GM04504 (cell line): Measurements from ENCODE around the gene PARD3.
"Not testable (repeated sequence)": the region's sequence is repeated elsewhere in the genome, so short reads cannot be mapped to it uniquely, and the experiment has no call there.

Source experiments
- DNase-seq: peaks from one replicate; pipeline ENCODE4 v3.0.0-alpha.2; 2012; ENCODE audit warnings: low read depth

The PARD3 gene

DNA sequence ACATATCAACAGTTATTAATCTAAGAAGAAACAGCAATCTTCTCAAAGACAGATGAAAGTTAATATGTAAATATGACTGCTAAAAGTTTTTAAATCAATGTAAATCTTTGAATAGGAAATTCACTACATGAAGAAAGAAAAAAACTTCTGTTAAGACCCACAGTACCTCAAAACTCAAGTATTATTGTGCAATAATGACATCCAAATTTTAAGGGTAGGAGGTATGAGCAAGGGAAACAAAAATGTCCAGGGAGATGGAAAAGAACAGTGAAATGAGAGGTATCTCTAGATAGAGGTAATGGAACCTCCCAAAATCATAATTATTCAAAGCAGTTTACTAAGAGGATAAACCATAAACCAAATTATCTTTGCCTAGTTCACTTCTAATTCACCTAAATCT lies 436.8 kb downstream of the PARD3 start:
- no peak for DNase-seq

DNA sequence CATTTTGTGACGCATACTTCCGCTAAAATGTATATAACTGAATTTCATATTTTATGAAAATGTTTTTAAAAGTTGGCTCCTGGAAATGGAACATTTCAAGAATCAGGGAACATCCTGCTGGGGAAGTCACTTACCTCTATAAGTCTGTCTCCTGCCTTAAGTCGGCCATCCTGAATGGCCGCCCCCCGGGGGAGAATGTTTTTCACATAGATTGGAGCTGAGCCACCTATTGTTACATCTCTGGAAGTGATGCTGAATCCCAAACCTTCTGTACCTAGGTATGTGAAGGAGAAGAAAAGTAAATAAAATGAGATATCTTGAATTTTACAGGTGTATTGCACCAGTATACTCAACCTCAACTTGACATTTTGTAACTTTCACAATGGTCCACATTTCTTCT lies 437.3 kb downstream of the PARD3 start:
- DNase-seq, result no peak

DNA sequence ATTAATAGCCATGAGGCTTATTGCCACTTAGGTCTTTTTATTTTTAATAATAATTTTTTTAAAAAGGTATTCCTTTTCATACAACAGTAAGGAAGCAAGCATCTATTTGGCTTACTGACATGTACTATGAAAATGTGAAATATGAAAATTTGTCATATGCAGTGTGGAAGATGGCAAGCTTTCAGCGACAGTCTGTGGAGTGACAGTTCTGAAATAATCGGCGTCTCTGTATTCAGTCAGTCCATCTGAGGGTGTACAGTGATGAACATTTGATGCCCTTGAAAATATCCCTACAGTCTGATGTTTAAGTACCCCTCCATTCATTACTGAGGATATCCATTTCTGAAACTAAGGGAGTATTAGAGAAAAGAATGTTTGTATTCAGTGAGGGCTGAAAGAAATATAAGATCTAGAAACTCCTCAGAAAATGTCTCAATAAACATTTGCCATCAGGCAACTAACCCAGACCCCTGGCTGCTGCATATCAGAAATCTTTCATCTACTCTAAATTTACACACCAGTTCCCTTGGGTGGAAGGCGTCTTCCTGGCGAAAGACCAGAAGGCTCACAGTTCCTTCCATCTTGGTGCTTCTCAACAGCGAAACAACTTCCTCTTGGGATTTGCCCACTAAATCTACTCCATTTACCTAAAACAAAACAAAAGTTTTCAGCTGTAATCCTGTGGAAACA lies 440.6 kb downstream of the PARD3 start:
- no peak for DNase-seq

DNA sequence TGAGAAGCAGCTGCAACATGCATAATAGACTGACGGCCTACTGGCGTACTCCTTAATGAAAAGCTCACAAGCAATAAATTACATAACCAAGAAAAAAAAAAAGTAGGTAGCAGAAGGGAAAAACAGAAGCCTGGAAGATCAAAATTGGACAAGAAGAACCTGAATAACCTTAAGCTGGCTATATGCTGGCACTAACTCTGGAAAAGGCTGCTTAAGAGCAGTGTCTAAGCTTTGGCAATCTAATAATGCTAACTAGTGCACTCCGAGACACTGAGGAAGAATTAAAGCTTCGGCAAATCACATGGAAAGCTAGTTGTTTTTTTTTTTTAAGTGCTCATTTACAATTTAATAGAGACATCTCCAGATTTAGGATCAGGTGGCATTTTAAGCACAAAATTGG lies 441.9 kb downstream of the PARD3 start:
- DNase-seq, result no peak

DNA sequence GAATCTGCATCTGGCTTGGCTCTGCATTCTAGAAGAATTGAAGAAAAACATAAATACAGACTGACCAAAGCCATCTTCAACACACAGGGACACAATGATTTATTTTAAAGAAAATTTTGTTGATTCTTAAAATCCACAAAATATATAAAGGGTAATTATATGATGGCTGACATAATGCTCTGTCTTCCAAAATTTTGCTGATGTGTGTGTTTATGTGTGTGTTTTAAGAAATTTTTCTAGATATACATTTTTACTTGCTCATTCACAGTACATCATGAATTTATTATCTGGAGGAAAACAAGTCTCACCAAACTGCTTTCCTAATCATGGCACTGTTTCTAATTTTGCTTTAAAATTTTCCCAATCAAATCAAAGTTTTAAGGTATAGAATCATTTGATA lies 442.6 kb downstream of the PARD3 start:
- DNase-seq, result no peak

DNA sequence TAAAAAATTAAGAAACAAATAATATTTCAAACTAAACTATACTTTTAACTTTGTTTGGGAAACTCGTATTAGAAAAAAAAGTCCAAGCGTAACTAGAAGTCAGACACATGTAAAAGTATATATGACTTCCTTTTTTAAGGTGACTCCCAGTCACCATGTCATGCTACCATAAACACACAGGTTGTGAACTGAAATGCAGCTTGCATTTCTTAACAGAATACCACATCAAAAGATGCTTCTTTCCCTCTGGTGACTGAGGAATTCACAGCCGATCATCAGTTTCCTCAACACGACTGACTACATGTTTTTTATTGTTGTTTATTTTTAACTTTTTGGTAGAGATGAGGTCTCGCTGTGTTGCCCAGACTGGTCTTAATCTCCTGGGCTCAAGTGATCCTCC lies 445.0 kb downstream of the PARD3 start:
- no peak for DNase-seq

DNA sequence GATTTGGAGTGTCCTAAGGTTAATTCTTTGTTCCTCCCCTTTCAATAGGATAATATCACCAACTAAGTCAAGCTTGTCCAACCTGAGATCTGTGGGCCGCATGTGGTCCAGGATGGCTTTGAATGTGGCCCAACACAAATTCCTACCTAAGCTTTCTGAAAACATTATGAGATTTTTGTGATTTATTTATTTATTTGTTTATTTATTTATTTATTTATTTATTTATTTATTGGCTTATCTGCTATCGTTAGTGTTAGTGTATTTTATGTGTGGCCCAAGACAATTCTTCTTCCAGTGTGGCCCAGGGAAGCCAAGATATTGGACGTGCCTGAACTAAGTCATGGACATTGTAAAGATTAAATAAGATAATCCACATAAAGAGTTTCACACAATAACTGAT lies 446.0 kb downstream of the PARD3 start:
- DNase-seq, result no peak

DNA sequence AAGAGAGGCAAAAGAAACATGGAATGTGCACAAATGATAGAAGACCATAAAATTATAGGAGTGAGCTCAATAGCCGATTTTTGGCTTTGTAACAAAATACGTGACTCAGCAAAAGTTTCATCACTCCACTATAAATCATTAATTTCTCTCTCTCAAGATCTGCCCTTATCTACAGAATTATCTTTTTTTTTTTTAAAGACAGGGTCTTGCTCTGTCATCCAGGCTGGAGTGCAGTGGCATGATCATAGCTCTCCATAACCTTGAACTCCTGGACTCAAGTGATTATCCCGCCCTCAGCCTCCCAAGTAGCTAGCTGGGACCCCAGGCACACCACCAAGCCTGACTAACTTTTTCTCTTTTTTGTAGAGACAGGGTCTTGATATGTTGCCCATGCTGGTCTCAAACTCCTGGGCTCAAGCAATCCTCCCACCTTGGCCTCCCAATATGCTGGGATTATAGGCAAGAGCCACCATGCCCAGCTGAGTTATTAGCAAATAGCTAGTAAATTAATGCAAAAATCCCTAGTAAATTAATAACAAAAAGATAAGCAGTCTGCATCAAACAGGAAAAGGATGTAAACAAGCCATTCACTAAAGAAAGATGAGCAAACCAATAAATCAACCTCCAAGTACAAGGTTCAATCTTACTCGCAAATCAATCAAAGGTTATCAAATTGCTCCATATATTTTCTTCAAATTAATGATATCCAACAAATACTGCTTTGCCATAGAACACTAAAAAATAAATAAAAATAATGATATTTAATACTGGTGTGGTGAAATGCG lies 450.7 kb downstream of the PARD3 start:
- no peak for DNase-seq

DNA sequence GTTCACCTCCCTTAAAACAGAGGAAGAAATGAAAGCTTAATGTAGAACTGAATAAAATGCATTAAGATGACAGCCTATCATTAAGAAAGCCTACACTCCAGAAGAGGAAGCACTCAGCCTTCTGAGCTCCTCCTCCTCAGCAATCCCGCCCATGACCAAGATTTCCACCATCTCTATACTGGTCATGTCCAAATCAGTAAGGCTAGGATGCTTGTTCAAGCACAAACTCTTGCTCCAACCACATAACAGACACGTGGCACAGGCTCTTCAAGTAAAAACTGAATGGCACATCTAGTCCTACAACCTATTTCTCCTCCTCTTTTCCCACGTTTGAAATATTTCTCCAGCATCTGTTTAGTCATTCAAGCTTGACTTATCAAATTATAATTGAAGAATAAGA lies 454.1 kb downstream of the PARD3 start:
- no peak for DNase-seq

DNA sequence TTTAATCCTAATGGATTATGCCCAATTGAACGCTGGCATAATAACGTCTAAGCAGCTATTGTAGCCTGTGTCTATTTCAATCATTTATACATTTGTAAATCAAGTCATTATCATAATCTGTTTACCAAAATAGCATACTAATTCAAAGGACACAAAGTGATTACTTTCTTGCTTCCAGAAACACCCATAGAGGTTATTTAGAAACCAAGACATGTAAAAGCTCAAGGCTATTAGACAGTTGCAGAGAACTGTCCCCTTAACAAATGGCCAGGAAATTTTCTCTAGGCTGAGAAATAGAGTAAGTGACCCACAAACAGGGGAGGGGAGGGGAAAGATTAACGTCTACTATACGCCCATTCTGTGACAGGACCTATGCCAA lies 455.7 kb downstream of the PARD3 start:
- no peak for DNase-seq

DNA sequence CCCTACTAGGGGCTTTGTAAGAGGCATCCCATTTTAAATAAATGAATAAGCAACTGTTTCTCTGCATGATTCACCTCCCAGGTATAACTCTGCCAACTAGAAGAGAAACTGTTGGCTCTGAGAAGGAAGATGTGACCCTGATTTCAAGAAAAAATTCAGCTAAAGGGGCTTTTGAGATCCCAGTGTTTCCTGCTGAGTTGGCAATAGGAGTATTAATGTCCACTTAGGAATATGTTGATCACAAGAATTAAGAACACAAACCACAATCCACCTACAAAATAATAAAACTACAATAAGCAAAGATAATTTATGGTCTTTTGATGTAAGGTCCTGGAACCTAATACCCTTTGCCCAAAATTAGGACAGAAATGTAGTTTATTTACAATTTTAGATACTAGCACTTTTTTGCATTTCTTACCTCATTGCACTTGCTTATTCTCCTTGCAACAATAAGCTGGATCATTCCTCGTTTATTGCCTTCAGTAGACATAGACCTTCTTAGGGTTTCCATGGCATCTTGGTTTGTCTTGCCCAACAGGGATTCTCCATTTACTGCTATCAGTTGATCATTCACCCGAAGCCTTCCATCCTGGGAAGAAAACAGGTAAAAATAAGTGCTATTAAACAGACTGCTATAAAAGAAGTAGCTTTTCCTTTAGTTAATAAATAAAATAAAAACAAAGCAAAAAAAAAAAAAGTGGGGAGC lies 456.2 kb downstream of the PARD3 start:
- no peak for DNase-seq

DNA sequence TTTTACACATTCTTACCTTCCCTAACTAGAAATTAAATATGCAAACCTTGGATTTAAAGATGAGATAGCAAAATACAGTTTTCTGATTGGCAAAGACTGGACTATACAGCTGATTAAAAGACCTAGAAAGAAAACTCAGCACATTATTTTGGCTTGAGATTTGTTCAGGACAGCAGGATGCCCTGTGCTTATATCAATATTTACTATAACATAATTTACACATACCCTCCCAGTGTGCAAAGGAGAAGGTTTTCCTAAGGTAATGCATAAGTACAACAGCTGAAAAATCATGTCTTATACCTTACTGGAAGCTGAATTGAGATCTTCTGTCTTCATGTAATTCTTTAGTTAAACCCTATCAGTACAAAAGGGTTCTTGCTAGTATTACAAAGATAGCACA lies 458.6 kb downstream of the PARD3 start:
- DNase-seq, result no peak

DNA sequence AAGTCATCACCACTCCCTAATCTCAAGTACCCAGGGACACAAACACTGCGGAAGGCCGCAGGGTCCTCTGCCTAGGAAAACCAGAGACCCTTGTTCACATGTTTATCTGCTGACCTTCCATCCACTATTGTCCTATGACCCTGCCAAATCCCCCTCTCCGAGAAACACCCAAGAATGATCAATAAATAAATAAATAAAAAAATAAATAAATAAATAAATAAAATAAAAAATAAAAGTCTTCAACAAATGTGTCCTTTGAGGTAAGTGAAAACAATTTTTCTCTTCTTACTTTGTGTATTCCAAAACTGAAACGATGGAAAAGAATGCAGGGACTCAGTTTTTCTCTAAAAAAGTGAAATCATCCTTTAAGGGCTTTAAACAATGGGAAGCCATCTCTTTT lies 461.6 kb downstream of the PARD3 start:
- DNase-seq, result not testable (repeated sequence)

DNA sequence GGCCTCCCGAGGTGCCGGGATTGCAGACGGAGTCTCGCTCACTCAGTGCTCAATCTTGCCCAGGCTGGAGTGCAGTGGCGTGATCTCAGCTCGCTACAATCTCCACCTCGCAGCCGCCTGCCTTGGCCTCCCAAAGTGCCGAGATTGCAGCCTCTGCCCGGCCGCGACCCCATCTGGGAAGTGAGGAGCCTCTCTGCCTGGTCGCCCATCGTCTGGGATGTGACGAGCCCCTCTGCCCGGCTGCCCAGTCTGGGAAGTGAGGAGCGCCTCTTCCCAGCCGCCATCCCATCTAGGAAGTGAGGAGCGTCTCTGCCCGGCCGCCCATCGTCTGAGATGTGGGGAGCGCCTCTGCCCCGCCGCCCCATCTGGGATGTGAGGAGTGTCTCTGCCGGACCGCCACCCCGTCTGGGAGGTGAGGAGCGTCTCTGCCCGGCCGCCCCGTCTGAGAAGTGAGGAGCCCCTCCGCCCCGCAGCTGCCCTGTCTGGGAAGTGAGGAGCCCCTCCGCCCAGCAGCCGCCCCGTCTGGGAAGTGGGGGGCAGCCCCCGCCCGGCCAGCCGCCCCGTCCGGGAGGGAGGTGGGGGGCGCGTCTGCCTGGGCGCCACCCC lies 462.4 kb downstream of the PARD3 start:
- not testable (repeated sequence) for DNase-seq

DNA sequence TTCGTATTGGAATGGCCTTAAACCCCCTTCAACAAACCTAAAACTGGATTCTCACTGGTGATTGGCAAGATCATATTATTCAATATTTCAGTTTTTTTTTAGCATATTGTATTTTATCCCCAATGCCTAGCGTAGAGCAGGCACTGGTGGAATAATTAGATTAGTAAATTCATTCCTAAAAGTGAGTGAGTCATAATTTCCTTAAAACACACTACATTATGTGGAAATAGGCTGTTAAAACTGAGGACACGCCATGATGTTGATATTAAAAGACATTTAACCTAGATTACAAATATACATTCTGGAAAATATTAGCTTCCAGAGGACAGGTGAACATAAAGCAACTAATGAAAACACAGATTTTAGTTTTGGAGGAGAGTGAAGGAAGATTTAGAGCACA lies 463.9 kb downstream of the PARD3 start:
- DNase-seq, result no peak

DNA sequence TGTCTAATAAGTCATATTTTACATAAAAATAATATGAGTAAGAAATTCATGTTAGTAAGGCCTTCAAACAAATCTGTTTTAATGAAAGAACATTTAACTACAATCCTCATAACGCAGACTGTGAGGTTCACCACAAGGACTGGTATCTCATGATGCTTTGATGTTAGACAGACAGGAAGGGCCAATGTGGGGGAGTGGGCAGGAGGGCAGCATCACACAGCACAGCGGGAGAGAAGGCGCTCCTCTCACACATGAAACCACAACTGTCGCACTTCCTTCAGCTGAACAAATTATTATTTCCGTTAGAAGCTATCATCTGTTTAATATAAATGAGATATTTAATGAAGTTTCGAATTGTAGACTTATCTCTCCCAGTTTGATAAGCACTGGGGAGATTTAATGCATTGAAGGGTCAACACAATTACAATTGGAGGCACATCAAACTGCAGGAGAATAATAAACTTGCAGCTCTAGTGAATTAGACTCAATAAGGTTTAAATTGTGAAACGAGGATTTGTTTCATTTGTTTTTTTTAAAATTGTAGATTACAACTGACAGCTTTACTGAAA lies 466.1 kb downstream of the PARD3 start:
- no peak for DNase-seq

DNA sequence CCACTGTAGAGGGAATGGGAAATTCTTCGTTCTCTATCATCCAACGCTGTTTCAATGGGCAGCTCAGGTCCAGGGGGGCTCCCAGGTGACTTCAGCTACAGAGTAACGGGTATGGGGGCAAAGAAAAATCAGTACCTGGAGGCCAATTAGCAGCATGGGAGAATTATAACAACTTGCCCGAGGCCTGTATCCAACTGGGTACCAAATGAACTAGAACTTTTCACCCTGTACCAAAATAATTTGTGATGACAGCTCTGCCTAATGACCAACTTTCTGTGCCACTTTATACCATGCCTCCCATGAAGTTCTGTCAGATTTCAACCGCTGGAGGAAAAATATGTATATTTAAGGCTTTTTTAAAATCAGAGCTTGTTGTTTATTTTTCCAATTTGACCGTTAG lies 467.1 kb downstream of the PARD3 start:
- DNase-seq, result no peak

DNA sequence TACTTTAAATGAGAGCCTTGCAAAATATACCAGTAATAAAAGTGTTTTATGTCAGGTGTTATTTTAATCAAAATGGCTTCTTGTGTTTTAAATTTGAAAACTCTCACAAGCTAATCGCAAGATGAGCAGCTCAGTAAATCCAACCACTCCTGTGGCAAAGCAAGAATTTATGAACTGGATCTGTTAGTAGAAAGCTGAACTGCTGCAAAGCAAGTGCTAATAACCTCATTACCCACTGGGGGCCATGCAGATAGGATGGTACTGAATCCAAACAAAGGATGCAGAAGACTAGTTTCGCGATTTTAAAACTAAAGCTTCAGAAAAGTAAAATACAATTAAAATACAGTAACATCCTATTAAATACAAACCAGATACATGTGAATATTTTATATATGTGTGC lies 468.0 kb downstream of the PARD3 start:
- DNase-seq, result no peak

DNA sequence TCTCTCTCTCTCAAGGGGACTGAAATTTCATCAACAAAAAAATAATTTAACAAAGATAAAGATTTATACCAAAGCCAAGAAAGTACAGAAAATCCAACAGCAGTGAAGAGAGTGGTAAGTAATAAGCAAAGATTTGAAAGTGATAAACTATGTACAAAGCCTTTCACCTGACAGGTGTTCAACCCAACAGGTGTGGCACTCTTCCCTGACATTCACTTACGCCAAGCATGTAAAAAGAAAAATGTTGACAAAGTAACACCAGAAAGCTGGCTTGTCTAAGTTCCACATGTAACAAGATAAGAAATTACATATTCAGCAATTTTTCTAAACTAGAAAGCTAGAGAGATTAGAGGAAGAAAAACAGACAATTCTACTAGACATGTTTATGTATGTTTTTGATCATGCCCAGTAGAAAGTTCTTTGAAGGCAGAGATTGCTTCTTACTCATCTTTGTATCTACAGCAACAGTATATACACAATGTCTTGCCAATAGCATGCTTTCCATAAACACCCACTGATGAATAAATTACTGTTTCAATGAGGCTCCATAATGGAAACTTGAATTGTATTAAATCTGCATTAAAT lies 468.5 kb downstream of the PARD3 start:
- no peak for DNase-seq

DNA sequence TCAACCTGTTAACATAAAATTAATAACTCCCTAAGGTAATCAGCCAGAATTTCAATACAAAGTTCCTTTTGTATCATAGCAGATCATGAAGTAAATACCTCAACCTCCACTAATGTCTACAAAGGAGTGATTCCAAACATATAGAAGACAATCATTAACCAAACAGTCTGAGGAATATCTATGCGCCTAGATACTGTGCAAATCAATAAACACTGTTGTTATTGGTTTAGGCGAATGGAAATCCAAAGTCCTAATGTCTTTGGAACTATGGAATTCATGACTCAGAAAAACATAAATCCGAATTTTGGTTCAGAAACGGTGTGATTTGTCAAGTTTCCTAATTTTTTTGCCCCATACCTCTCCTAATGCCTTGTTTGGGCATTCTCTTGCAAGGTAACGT lies 469.7 kb downstream of the PARD3 start:
- DNase-seq, result no peak

DNA sequence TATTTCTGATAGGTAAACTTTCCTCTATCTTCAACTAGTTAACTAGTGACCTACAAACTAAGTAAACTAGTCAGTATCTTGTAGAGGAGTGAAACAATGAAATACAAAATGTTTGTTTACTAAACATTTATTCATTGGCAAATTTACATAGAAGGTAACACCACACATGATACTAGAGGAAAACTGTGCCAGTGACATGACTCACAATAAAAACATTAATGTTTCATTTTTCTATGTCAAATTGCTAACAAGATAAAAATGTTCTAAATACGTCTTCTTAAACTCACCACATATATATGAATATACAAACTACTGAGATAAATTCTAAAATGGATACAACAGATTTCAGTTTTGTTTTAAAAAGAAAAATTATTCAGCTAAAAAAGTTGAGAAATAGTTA lies 471.3 kb downstream of the PARD3 start:
- DNase-seq, result no peak

DNA sequence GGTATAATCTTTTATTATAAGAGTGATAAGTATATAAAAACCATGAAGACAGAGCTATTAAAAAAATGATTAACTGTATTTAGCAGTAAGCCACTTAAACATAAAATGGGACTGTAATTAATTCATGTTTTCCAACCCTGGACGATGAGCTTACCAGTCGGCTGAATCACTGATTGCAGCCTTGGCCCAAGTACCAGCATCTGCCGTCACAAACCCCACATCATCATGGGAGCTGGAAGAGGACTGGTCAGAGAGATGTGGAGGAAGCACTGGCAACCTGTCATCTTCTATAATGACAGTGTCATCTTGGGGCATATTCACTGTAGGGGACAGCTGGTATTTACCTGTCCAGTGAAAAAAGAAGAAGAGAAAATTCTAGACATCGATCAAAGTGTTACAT lies 473.6 kb downstream of the PARD3 start:
- DNase-seq, result no peak
